D721Med (cell line): ENCODE results near the gene ZNF444.

Experiments
- DNase-seq: peaks from one replicate; pipeline ENCODE4 v3.0.0; 2011; ENCODE audit warnings: low spot score; ENCODE audit not compliant: insufficient read length
- FAIRE-seq: peaks from 2 replicates; lab custom pipeline; 2011; peaks lifted over from hg19 to GRCh38; lab: Jason Lieb, UNC
- CTCF ChIP-seq: IDR thresholded peaks from 2 replicates; pipeline ENCODE4 v1.5.1; 2012; ENCODE audit warnings: mild to moderate bottlenecking, control low read depth; ENCODE audit not compliant: insufficient read depth; ENCODE audit errors: missing control alignments

The ZNF444 gene

GRCh38 chr19:56126983-56127780 is 13.9 kb upstream of the ZNF444 start:
- no peak for DNase-seq
- FAIRE-seq = no peak

GRCh38 chr19:56130006-56130405 is 11.1 kb upstream of the ZNF444 start:
- DNase-seq (no peak), FAIRE-seq (no peak)
- TF ChIP-seq CTCF = no peak

More at GRCh38 chr19:56126983-56127780, 13.9 kb upstream of the ZNF444 start:
- TF ChIP-seq CTCF = no peak

DNA sequence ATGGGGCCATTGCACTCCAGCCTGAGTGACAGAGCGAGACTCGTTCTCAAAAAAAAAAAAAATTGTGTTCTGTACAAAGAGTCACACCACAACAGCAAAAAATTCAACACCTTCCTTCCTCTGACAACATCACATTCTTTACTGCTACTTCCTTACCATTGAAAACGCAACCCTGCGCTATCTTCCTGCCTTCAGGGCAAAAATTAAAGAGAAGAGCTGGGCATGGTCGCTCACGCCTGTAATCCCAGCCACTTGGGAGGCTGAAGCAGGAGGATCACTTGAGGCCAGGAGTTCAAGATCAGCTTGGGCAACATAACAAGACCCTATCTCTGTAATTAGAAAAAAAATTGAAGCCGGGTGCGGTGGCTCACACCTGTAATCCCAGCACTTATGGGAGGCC is 9.4 kb upstream of the ZNF444 start:
- no peak for TF ChIP-seq CTCF
- no peak for FAIRE-seq
- no peak for DNase-seq

DNA sequence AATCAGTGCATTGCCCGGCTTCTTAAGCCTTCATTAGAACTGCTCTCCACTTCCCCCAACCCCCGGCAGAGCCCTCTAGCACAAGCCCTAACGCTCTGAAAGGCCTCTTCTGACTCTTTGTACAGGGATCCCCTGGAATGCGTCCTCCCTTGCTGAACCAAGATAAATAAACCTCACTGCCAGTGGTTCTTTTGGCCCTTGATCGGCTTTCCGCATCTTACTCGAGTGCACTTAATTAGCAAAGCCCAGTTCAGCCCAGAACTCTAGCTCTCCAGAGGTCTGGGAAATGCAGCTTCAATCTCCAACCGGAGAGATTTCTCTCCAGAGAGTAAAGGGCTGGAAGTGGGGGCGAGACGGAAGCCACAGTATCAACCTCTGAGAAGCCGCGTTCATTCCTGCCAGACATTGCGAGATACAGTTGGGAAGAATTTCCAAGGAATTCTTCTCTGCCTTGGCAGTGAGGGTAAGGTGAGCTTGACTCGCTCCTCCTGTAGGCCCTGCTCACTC is 8.7 kb upstream of the ZNF444 start:
- DNase-seq (no peak), FAIRE-seq (no peak)
- TF ChIP-seq CTCF = no peak

GRCh38 chr19:56133858-56134653 is 7.0 kb upstream of the ZNF444 start:
- FAIRE-seq (no peak), DNase-seq (no peak)
- TF ChIP-seq CTCF = no peak

DNA sequence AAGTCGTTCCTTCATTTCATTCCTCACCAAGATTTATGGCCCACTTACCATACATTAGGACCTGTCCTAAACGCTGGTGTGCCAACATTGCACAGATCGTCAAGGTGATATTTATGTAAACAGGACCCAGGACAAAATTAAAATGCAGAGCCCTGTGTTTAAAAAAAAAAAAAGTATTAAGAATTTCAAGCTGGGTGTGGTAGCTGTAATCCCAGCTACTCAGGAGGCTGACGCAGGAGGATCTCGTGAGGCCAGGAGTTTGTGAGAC is 6.5 kb upstream of the ZNF444 start:
- FAIRE-seq (no peak), DNase-seq (no peak)
- TF ChIP-seq CTCF = no peak

DNA sequence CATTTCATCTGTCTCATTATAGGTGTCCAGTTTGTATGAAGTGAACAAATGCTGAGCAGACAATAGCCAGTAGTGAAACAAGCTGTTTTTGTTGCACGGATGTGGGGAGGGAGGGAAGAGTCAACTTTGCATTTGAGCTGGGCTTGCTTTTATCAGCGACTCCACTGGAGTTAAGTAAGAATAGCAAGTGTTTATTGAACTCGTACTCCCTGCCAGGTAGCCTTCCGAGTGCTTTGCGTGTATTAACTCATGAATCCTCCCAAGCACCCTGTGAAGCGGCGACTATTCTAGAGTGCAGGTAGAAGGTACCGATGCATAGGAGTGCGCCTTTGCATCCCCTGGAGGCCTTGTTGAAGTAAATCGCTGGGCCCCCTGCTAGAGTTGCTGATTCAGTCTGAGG is 4.7 kb upstream of the ZNF444 start:
- DNase-seq = no peak

More for the DNA sequence above, 4.7 kb upstream of the ZNF444 start:
- no peak for FAIRE-seq
- no peak for TF ChIP-seq CTCF
